Astrocyte of the spinal cord (primary cell): ENCODE data around the gene GP1BA.

Experiments
- DNase-seq: peaks from one replicate; pipeline ENCODE4 v3.0.0; 2011; ENCODE audit warnings: low read depth, low spot score
- H3K4me3 ChIP-seq: 2 replicates; pipeline ENCODE4 v1.5.1; 2011; ENCODE audit warnings: low read depth, mild to moderate bottlenecking, low read length, moderate library complexity
- CTCF ChIP-seq: IDR thresholded peaks from 2 replicates; pipeline ENCODE4 v1.5.1; 2012; ENCODE audit warnings: low read depth, mild to moderate bottlenecking, low read length, inconsistent platforms
- in situ Hi-C: cut with HindIII; loops from 2 replicates; pipeline ENCODE4 v1.10.0; 2017; ENCODE audit warnings: low sequenced_read_pairs

Gene GP1BA

GRCh38 chr17:4934173-4934979 is 2.3 kb downstream of the GP1BA start:
- peak; percentile 56 for TF ChIP-seq CTCF
- no peak overlapping the region for H3K4me3 ChIP-seq
- peak; percentile 55 for DNase-seq
- in situ Hi-C loops = no loop called here

GRCh38 chr17:4935650-4936049 is 3.6 kb downstream of the GP1BA start:
- in situ Hi-C loops = no loop called here
- TF ChIP-seq CTCF = no peak
- no peak overlapping the region for H3K4me3 ChIP-seq
- no peak for DNase-seq

- in situ Hi-C loops = no loop called here
- DNase-seq = no peak
- no peak overlapping the region for H3K4me3 ChIP-seq
- no peak for TF ChIP-seq CTCF
Observed at GRCh38 chr17:4936436-4936835, 4.4 kb downstream of the GP1BA start.

- H3K4me3 ChIP-seq = no peak overlapping the region
- TF ChIP-seq CTCF = no peak
- in situ Hi-C loops = no loop called here
- DNase-seq = no peak
Observed at GRCh38 chr17:4937553-4937952, 5.5 kb downstream of the GP1BA start.

GRCh38 chr17:4938069-4938491 is 6.0 kb downstream of the GP1BA start:
- H3K4me3 ChIP-seq = no peak overlapping the region
- no peak for TF ChIP-seq CTCF

DNA sequence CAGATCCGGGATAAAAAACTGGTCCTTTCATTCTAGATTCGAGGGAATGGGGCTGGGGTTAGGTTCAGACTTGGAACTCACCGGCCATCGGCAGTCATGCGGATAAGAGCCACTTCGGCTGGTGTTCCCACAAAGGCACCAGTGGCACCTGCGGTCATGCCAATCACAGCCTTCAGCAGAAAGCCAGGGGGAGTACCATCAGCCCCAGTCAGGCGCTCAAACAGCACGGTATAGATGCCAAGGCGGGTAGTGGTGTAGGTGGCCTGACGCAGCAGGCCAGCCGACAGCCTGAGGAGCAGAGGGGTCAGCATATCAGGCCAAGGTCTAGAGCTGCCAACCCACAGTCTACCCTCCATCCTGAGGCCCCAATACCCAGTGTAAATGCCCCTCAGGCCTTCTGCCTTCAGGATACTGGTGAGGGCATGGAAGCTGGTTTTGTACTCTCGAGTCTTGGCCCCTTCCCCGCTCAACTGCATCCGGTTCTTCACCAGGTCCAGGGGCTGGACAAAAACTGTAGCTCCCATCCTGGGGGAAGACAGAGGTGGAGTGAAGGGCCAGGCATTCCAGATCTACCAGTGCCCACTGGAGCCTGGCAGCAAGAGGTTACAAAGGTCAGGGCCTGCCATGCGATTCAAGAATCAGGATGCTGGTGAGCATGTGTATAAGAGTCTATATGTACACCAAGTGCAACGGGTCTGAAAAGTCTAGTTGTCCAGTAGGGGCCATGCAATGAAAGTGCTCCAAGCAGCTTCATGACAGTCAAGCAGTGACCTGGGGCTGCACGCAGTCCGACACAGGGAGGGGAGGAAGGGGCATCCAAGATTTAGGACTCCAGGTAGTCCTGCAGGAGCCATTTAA is 6.8 kb downstream of the GP1BA start:
- no peak for TF ChIP-seq CTCF
- in situ Hi-C loops = no loop called here
- peak overlapping the region; percentile 97 for H3K4me3 ChIP-seq
- no peak for DNase-seq

More at GRCh38 chr17:4938069-4938491, 6.0 kb downstream of the GP1BA start:
- no peak for DNase-seq
- in situ Hi-C loops = no loop called here
